Transverse colon (tissue), 4 donors: ENCODE results near the gene BABAM1. TPM values are rescaled to one million over a fixed set of nuclear protein-coding genes. Genes with fewer than 3 reads are reported as not detected.

ENCODE experiments used
- DNase-seq: peaks from one replicate; pipeline ENCODE4 v3.0.0-alpha.2; 2019
- H3K27ac ChIP-seq, 4 donors: fragments of 200-600 bp; sonication (generic); 2 replicates each; pipeline ENCODE4 v1.5.1; 2016 to 2018; ENCODE audit warnings: inconsistent platforms in 4 of 4
- H3K27me3 ChIP-seq: fragments of 200-600 bp; sonication (generic); 2 replicates; pipeline ENCODE4 v1.5.1; 2017; ENCODE audit warnings: inconsistent platforms
- H3K36me3 ChIP-seq, 4 donors: fragments of 200-600 bp; sonication (generic); 2 replicates each; pipeline ENCODE4 v1.5.1; 2017 to 2019; ENCODE audit warnings: inconsistent platforms in 4 of 4
- H3K4me1 ChIP-seq, 4 donors: fragments of 200-600 bp; sonication (generic); 2 replicates each; pipeline ENCODE4 v1.5.1; 2017 to 2020; ENCODE audit warnings: inconsistent platforms in 4 of 4
- H3K4me3 ChIP-seq, 4 donors: fragments of 200-600 bp; sonication (generic); 1 replicate in 1 of 4; 2 replicates in 3 of 4; pipeline versions ENCODE4 v1.5.1 to v1.6.1; 2017 to 2019; ENCODE audit warnings: inconsistent platforms in 4 of 4
- H3K9me3 ChIP-seq, 2 donors: fragments of 200-600 bp; sonication (generic); 2 replicates each; pipeline ENCODE4 v1.5.1; 2017 to 2019; ENCODE audit warnings: inconsistent platforms in 2 of 2
- EP300 ChIP-seq: sonication (generic); formaldehyde crosslinking; IDR thresholded peaks from one replicate; pipeline ENCODE4 v1.6.1; 2017; ENCODE audit warnings: antibody characterized with exemption, low read depth
- POLR2A ChIP-seq: fragments of 450-650 bp; IDR thresholded peaks from one replicate; pipeline ENCODE4 v1.6.1; 2016; ENCODE audit warnings: antibody characterized with exemption, mild to moderate bottlenecking, moderate library complexity
- POLR2AphosphoS5 ChIP-seq, 3 donors: sonication (generic); formaldehyde crosslinking; IDR thresholded peaks; one replicate each; pipeline ENCODE4 v1.6.1; 2016; ENCODE audit warnings: antibody characterized with exemption in 3 of 3
- whole genome bisulfite sequencing, 2 donors: methylation state at CpG; one replicate each; pipeline ENCODE4 v1.1.5; 2018; ENCODE audit warnings: low coverage in 1 of 2; 5-methylcytosine and 5-hydroxymethylcytosine counted together
- in situ Hi-C, 4 donors: fragments of 200-750 bp; cut with MboI; loops; one replicate each; pipeline versions ENCODE4 v1.15.0 to v1.15.1; 2017; ENCODE audit warnings: low sequenced_read_pairs in 3 of 4, low pct_ligation_motif_present in 1 of 4, low pct_unique_long_range_greater_than_20kb in 1 of 4
- intact Hi-C: fragments of 100-400 bp; cut with DNase I; formaldehyde crosslinking; loops from one replicate; pipeline ENCODE4 v1.15.1; 2023; ENCODE audit warnings: low total_unique reads
- total RNA-seq, 4 donors: library from RNA; depleted of rRNA; stranded (reverse); fragments of >200 nt; gene quantifications; one replicate each; pipeline ENCODE4 v1.1.0, GENCODE V29; 2016
- TF ChIP-seq, protein P1 (sequence below), 5 experiments: fragments of 200-600 bp in 3 of 5; fragments of 450-650 bp in 2 of 5; sonication (generic) in 3 of 5; IDR thresholded peaks; 1 replicate in 2 of 5; 2 replicates in 3 of 5; pipeline ENCODE4 v1.5.1; 2016 to 2017; ENCODE audit warnings: antibody characterized with exemption in 5 of 5, inconsistent platforms in 3 of 5, mild to moderate bottlenecking in 2 of 5, moderate library complexity in 1 of 5

Gene BABAM1
- total RNA-seq, 4 donors from 2014 or later: 56.2 to 364 (median 80.2) TPM

DNA sequence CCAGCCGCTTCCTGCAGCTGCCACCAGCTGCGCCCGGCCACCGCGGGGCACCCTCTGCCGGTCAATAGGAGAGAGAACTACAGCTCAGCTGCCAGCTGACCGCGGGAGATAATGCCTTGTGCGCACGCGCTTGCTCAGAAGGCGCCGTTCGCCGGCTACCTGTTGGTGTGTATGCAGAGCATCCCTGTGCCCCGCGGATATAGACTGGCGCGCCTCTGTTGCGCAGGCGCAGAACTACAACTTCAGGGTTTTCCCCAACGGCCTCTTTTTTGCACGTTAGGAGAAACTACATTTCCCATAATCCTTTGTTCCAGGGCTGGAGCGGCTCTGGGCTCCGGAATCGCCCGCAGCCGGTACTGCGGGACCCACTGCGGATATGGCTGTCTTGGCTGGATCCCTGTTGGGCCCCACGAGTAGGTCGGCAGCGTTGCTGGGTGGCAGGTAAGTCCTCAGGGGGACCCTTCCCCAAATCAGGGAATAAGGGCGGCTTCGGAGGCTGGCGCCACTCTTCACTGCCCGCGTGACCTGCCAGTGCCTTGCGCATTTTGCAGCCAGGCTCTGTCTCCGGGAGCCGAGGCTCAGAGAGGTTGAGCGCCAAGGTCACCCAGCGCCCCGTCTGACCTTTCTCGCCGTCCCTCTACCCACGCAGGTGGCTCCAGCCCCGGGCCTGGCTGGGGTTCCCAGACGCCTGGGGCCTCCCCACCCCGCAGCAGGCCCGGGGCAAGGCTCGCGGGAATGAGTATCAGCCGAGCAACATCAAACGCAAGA lies 38.5 kb downstream of the BABAM1 start, which contains the start of gene MRPL34:
TSS of gene MRPL34 (plus strand) at position 356 of the 768 bp plus-strand sequence. CDS start at position 377, 21 bp downstream.
- Histone ChIP-seq H3K36me3 (no peaks in the 10 kb centered on the region), H3K27ac (peak within 1 kb of the TSS; percentile 90 to 98 (median 94)), H3K4me3 (peak within 1 kb of the TSS; percentile 28 to 70 (median 59)), H3K9me3 (no peaks in the 10 kb centered on the region), H3K4me1 (peaks cover 42 to 66% (median 50%) of the 10 kb centered on the region in 4 donors), H3K27me3 (no peaks in the 10 kb centered on the region)
- no peak for TF ChIP-seq EP300
- TF ChIP-seq, protein P1, sequence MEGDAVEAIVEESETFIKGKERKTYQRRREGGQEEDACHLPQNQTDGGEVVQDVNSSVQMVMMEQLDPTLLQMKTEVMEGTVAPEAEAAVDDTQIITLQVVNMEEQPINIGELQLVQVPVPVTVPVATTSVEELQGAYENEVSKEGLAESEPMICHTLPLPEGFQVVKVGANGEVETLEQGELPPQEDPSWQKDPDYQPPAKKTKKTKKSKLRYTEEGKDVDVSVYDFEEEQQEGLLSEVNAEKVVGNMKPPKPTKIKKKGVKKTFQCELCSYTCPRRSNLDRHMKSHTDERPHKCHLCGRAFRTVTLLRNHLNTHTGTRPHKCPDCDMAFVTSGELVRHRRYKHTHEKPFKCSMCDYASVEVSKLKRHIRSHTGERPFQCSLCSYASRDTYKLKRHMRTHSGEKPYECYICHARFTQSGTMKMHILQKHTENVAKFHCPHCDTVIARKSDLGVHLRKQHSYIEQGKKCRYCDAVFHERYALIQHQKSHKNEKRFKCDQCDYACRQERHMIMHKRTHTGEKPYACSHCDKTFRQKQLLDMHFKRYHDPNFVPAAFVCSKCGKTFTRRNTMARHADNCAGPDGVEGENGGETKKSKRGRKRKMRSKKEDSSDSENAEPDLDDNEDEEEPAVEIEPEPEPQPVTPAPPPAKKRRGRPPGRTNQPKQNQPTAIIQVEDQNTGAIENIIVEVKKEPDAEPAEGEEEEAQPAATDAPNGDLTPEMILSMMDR (IDR thresholded peaks at IDR 0.05): peak; percentile 68 to 98 (median 76)
- peak; percentile 72 for TF ChIP-seq POLR2A
- peak in 2 of 3 donors; percentile 98 for TF ChIP-seq POLR2AphosphoS5 (IDR thresholded peaks at IDR 0.05)
- 0% methylated on average over 44 of the region's 55 CpGs; no CpG with 5 or more reads in 1 of the 2 donors for WGBS, 2 donors
- intact Hi-C loops: no loop called here
- peak; percentile 98 for DNase-seq
- in situ Hi-C loops: no loop called here

DNA sequence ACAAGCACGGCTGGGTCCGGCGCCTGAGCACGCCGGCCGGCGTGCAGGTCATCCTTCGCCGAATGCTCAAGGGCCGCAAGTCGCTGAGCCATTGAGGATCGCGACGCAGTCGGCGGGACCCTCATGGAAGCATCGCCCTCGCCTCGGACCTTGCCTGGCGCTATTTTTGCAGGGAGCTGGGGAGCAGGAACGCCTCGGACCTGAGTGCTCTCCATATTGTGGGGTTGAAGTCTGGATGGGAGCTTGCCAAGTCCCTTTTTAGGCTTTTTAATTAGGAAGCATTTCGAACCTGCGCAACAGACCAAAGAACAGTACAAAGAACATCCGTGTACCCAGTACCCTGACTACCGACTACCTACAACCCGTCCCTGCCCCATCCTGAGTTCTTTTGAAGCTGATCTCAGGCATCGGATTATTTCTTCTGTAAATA lies 39.1 kb downstream of the BABAM1 start:
- 6 to 22% methylated on average over 5 to 28 of the region's 28 CpGs for WGBS, 2 donors
- no peaks in the 10 kb centered on the region for H3K9me3 ChIP-seq
- TF ChIP-seq POLR2A: no peak
- no peak for TF ChIP-seq POLR2AphosphoS5 (IDR thresholded peaks at IDR 0.05)
- no peak for TF ChIP-seq EP300
- TF ChIP-seq, protein P1 (IDR thresholded peaks at IDR 0.05): no peak
- intact Hi-C loops (no loop called here), in situ Hi-C loops (no loop called here)
- peaks cover 44 to 72% (median 54%) of the 10 kb centered on the region in 4 donors for H3K4me1 ChIP-seq
- H3K4me3 ChIP-seq: peak overlapping the region; percentile 28 to 70 (median 59)
- DNase-seq: no peak
- no peaks in the 10 kb centered on the region for H3K36me3 ChIP-seq
- no peaks in the 10 kb centered on the region for H3K27me3 ChIP-seq
- peak overlapping the region; percentile 90 to 98 (median 94) for H3K27ac ChIP-seq

DNA sequence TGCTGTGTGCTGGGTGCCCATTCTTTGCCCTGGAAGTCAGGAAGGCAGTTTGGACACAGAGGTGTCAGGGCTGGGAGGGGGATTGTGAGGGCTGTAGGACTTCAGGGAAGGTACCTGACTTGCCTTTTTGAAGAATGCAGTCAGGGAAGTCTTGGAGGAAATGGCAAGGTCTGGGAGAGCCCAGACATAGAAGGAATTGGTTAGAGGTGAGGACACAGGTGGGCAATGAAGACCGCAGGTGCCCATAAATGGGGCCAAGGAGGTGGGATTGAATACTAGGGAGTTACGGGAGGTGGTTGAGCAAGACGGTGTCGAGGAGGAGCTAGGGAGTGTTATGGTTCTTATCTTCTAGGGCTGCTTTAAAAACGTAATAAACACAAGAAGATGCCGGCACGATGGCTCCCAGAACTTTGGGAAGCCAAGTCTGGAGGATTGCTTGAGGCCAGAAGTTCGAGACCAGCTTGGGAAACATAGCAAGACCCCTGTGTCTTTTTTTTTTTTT lies 40.7 kb downstream of the BABAM1 start:
- Histone ChIP-seq H3K36me3 (no peaks in the 10 kb centered on the region), H3K4me1 (peaks cover 35 to 69% (median 50%) of the 10 kb centered on the region in 4 donors), H3K9me3 (no peaks in the 10 kb centered on the region), H3K4me3 (no peak overlapping the region), H3K27ac (peak overlapping the region in 1 of 4 donors; percentile 92), H3K27me3 (no peaks in the 10 kb centered on the region)
- intact Hi-C loops: no loop called here
- WGBS, 2 donors: 78 to 82% methylated on average over 7 to 8 of the region's 8 CpGs
- no peak for DNase-seq
- in situ Hi-C loops: no loop called here
- TF ChIP-seq EP300 (no peak), POLR2AphosphoS5 (IDR thresholded peaks at IDR 0.05) (no peak), POLR2A (no peak)
- TF ChIP-seq, protein P1 (IDR thresholded peaks at IDR 0.05): no peak

DNA sequence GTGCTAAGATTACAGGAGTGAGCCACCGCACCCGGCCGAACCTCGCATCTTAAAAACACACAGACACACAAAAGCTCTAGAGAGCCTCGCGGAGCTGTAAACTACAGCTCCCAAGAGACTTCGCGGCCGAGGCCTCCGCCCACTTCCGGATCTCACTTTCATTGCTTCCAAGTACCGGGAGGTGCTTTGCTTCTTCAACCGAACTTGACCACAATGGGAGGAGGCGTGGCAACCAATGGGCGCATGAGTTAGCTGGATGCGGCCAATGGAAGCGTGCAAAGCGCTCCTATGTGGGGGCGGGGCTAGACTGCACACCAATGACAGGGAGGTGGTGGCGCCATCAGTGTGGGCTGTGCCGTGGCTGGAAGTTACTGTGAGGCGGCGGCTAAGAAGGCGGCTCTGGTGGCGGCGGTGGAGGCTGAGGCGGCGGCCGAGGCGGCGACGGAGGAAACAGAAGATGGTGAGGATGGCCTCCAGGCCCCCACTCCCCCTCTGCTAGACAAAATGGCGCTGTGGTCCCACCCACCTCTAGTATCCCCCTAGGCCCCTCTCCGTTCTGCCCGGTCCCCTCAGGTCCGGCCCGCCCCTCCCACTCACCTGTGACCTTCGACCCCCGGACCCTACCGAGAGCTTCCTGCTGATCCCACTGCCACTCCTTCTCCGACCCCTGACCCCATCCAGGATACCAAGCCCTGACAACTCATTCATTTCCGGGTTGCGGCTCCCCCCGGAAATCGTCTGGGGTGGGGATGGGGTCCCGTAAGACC lies 42.1 kb downstream of the BABAM1 start, which contains the start of gene DDA1:
TSS of gene DDA1 (plus strand) at position 366 of the 767 bp plus-strand sequence. CDS start at position 458, 92 bp downstream.
- Histone ChIP-seq H3K27ac (peak within 1 kb of the TSS; percentile 80 to 87 (median 85)), H3K27me3 (no peaks in the 10 kb centered on the region), H3K9me3 (no peaks in the 10 kb centered on the region), H3K4me3 (peak within 1 kb of the TSS; percentile 62 to 92 (median 80)), H3K36me3 (peaks cover 0 to 8% (median 3%) of the 10 kb centered on the region in 4 donors), H3K4me1 (peaks cover 27 to 57% (median 40%) of the 10 kb centered on the region in 4 donors)
- peak; percentile 76 for TF ChIP-seq POLR2A
- TF ChIP-seq EP300: no peak
- TF ChIP-seq POLR2AphosphoS5 (IDR thresholded peaks at IDR 0.05): peak; percentile 42 to 75 (median 73)
- 0 to 1% methylated on average over 2 to 46 of the region's 46 CpGs for WGBS, 2 donors
- in situ Hi-C loops: no loop called here
- peak; percentile 100 for DNase-seq
- intact Hi-C loops: no loop called here
